ENCODE results near the gene GREB1. TPM values are rescaled to one million over a fixed set of nuclear protein-coding genes. Genes with fewer than 3 reads are reported as not detected.

The GREB1 gene
- total and polyA plus RNA-seq, 2 of the 13 experiments (the other 11 are each of a cell fraction or from before 2014, with no cell fraction given): 31.3 to 61.2 TPM

- TF ChIP-seq HNF1B (CRISPR knock-in tag; IDR thresholded peaks at IDR 0.05): no peak; the same call in 1 of the 2 replicates
- TF ChIP-seq ZNF543 (CRISPR knock-in tag; IDR thresholded peaks at IDR 0.05): 0 out of 2 replicates have a peak, but pooled peaks have one; percentile 70
- no peak for TF ChIP-seq ZNF7 (CRISPR knock-in tag; IDR thresholded peaks at IDR 0.05)
- TF ChIP-seq, protein P1, sequence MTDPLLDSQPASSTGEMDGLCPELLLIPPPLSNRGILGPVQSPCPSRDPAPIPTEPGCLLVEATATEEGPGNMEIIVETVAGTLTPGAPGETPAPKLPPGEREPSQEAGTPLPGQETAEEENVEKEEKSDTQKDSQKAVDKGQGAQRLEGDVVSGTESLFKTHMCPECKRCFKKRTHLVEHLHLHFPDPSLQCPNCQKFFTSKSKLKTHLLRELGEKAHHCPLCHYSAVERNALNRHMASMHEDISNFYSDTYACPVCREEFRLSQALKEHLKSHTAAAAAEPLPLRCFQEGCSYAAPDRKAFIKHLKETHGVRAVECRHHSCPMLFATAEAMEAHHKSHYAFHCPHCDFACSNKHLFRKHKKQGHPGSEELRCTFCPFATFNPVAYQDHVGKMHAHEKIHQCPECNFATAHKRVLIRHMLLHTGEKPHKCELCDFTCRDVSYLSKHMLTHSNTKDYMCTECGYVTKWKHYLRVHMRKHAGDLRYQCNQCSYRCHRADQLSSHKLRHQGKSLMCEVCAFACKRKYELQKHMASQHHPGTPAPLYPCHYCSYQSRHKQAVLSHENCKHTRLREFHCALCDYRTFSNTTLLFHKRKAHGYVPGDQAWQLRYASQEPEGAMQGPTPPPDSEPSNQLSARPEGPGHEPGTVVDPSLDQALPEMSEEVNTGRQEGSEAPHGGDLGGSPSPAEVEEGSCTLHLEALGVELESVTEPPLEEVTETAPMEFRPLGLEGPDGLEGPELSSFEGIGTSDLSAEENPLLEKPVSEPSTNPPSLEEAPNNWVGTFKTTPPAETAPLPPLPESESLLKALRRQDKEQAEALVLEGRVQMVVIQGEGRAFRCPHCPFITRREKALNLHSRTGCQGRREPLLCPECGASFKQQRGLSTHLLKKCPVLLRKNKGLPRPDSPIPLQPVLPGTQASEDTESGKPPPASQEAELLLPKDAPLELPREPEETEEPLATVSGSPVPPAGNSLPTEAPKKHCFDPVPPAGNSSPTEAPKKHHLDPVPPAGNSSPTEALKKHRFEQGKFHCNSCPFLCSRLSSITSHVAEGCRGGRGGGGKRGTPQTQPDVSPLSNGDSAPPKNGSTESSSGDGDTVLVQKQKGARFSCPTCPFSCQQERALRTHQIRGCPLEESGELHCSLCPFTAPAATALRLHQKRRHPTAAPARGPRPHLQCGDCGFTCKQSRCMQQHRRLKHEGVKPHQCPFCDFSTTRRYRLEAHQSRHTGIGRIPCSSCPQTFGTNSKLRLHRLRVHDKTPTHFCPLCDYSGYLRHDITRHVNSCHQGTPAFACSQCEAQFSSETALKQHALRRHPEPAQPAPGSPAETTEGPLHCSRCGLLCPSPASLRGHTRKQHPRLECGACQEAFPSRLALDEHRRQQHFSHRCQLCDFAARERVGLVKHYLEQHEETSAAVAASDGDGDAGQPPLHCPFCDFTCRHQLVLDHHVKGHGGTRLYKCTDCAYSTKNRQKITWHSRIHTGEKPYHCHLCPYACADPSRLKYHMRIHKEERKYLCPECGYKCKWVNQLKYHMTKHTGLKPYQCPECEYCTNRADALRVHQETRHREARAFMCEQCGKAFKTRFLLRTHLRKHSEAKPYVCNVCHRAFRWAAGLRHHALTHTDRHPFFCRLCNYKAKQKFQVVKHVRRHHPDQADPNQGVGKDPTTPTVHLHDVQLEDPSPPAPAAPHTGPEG (CRISPR knock-in tag; IDR thresholded peaks at IDR 0.05): no peak
- TF ChIP-seq NFIC (IDR thresholded peaks at IDR 0.05; ENCODE audit: low read length): no peak
- peak; percentile 59; the same call in 1 of the 2 replicates for TF ChIP-seq BRD4 (CRISPR knock-in tag; IDR thresholded peaks at IDR 0.05)
- TF ChIP-seq ZKSCAN8 (CRISPR knock-in tag; IDR thresholded peaks at IDR 0.05; ENCODE audit: borderline replicate concordance): no peak
- peak; percentile 73; the same call in 1 of the 2 replicates for TF ChIP-seq ZNF44 (CRISPR knock-in tag; IDR thresholded peaks at IDR 0.05)
- TF ChIP-seq GZF1 (CRISPR knock-in tag; IDR thresholded peaks at IDR 0.05): no peak
- no peak for TF ChIP-seq ZNF713 (CRISPR knock-in tag; IDR thresholded peaks at IDR 0.05)
- no peak for TF ChIP-seq ZNF496 (CRISPR knock-in tag; IDR thresholded peaks at IDR 0.05; ENCODE audit: insufficient replicate concordance)
- TF ChIP-seq, protein P2, sequence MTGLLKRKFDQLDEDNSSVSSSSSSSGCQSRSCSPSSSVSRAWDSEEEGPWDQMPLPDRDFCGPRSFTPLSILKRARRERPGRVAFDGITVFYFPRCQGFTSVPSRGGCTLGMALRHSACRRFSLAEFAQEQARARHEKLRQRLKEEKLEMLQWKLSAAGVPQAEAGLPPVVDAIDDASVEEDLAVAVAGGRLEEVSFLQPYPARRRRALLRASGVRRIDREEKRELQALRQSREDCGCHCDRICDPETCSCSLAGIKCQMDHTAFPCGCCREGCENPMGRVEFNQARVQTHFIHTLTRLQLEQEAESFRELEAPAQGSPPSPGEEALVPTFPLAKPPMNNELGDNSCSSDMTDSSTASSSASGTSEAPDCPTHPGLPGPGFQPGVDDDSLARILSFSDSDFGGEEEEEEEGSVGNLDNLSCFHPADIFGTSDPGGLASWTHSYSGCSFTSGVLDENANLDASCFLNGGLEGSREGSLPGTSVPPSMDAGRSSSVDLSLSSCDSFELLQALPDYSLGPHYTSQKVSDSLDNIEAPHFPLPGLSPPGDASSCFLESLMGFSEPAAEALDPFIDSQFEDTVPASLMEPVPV (CRISPR knock-in tag; IDR thresholded peaks at IDR 0.05): no peak
- TF ChIP-seq ZNF264 (CRISPR knock-in tag; IDR thresholded peaks at IDR 0.05): no peak
- TF ChIP-seq ZSCAN29 (CRISPR knock-in tag; conservative IDR thresholded peaks at IDR 0.05): peak; percentile 93
- TF ChIP-seq, protein P3, sequence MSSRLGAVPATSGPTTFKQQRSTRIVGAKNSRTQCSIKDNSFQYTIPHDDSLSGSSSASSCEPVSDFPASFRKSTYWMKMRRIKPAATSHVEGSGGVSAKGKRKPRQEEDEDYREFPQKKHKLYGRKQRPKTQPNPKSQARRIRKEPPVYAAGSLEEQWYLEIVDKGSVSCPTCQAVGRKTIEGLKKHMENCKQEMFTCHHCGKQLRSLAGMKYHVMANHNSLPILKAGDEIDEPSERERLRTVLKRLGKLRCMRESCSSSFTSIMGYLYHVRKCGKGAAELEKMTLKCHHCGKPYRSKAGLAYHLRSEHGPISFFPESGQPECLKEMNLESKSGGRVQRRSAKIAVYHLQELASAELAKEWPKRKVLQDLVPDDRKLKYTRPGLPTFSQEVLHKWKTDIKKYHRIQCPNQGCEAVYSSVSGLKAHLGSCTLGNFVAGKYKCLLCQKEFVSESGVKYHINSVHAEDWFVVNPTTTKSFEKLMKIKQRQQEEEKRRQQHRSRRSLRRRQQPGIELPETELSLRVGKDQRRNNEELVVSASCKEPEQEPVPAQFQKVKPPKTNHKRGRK (CRISPR knock-in tag; IDR thresholded peaks at IDR 0.05): no peak
- no peak for TF ChIP-seq ZNF616 (CRISPR knock-in tag; IDR thresholded peaks at IDR 0.05; ENCODE audit: low read depth)
- TF ChIP-seq FOXJ3 (CRISPR knock-in tag; IDR thresholded peaks at IDR 0.05; ENCODE audit: borderline replicate concordance): 0 out of 2 replicates have a peak, but pooled peaks have one; percentile 23
- no peak for TF ChIP-seq AHR (CRISPR knock-in tag; IDR thresholded peaks at IDR 0.05)
Observed at GRCh38 chr2:11542275-11542819, 8.5 kb downstream of the GREB1 start (continued).

Data from HepG2 (cell line).